Hematopoietic multipotent progenitor cell treated with erythropoietin and hydrocortisone succinate and interleukin-3 and kit ligand, for 4 days (in vitro differentiated cells): ENCODE measurements around the gene DLEC1.

Experiments used
- DNase-seq: peaks from one replicate; pipeline ENCODE4 v3.0.0-alpha.2; 2015

Gene DLEC1

DNA sequence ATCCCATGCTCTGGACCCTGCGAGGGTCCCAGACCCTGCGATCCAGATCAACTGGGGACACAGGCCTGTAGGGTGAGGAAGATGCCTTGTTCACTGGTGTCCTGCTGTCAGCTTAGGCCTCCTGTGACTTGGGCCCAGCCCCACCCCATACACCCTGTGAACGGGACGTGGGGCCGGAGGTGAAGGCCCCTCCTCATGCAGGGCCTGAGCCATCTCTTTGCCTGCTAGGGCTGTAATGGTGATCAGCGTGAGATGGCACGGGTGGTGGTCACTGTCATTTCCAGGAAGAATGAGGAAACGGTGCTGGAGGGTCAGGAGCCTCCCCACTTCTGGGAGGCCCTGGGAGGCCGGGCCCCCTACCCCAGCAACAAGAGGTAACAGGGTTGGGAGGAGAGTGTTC is 36.1 kb upstream of the DLEC1 start:
- DNase-seq: no peak

DNA sequence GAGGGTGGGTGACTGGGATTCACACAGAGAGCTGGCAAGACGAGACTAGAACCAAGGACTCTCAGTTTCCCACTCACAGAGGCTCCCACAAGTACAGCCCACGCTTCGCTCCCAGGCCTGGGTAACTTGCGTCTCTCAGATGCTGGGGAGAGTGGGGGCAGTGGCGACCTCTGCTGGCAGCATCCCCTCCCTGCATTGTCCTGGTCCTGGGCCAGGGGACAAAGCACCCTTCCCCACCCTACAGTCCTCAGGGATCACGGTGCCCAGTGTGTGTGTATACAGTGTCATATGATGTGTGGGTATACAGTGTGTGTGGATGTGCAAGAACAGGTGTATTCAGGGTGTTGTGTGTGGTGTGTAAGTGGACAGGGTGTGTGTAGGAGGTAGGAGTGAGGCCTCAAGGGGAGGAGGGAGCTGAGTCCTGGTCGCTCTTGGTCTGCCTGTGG is 35.6 kb upstream of the DLEC1 start:
- DNase-seq: peak; percentile 72

DNA sequence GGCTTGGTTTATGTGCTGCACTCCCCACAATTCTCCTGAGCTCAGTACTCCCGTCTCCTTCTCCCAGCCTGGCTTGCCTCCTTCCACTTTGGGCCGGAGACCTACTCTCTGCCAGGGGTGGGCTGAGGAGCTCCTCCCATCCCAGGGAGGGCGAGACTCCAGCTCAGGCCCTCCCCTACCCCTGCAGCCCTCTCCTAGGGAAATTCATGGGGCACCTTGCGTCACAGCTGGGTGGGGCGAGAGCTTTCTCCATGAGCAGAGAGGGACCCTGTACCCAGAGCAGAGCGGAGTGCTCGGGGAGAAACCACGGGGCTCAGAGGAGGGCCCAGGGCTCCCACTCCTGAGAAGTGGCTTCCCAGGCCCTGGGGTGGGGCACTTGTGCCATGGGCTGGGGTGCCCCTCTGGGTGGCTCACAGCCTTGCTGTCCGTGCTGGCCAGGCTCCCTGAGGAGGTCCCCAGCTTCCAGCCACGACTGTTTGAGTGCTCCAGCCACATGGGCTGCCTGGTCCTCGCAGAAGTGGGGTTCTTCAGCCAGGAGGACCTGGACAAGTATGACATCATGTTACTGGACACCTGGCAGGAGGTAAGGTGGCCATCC is 35.1 kb upstream of the DLEC1 start:
- no peak for DNase-seq

DNA sequence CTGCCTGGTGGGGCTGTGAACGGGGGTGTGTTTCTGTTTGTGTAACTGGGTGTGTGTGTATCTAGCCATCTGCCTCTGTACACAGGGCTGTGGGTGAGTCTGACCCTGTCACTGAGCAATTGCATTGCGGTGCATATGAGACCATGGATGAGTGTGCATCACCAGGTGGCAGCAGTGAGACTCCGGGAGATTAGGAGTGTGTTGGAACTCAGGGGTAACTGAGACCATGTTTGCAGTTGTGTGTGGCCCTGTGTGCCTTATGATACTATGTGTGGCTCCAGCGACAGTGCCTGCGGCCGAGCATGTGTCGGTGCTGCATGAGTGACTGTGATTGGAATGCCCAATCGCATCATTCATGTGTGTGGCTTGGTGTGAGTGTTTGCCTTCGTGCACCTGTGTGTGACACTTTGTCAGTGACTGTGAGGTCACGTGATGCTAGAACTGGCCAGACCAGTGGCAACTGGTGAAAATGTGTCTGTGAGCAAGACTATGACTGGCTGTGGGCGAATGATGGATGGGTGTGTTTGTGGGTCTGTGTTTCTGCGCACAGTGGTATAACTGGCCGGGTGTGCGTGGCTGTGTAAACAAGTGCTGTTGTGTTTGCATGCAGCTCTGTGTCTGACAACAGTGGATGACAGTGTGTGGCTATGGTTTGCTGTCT is 34.5 kb upstream of the DLEC1 start:
- DNase-seq: peak; percentile 85

DNA sequence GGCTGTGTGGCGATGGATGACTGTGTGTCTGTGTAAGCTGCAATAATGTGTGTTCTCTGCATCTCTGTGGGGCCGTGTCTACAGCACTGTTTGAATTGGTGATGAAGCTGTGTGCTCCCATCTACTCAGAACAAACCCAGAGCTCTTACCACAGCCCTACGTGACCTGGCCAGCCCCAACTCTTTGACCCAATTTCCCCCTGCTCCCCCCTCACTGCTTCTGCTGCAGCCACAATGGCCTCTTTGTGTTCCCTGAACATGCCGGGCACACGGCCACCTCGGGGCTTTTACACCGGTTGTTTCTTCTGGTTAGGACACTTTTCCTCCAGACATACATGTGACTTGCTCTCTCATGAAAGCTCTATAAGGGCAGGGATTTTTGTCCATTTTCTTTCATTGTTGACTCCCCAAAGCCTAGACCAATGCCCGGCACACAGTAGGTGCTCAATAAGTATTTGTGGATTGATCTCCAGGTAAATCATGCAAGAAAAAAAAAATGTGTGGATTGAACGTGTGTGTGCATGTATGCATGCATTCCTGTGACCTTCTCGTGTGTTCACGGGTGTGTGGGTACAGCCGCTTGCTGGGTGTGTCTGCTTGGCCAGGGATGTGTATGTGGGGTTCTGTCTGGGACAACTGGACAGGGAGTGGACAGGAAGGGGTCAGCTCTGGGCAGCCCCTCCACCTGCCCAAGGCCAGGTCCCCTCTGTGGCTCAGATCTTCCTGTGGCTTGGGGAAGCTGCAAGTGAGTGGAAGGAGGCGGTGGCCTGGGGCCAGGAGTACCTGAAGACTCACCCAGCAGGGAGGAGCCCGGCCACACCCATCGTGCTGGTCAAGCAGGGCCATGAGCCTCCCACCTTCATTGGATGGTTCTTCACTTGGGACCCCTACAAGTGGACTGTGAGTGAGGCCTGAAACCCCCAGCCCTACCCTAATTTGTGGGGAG is 33.7 kb upstream of the DLEC1 start:
- no peak for DNase-seq

DNA sequence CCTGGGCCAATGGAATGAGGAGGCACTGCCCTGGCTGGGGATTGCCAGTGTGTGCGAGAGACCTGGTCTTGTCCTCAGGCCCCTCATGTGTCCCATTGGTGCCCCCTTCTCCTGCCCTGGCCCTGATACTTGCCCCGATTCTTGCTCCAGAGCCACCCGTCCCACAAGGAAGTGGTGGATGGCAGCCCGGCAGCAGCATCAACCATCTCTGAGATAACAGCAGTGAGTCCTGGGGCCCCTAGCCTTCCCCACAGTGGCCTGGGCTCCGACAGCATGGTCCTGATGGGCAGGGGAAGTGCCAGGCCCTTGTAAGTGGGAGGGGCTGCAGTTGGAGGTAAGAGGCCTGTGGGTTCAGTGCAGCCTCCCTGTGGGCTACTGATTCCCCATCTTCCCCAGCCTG is 33.0 kb upstream of the DLEC1 start:
- no peak for DNase-seq

DNA sequence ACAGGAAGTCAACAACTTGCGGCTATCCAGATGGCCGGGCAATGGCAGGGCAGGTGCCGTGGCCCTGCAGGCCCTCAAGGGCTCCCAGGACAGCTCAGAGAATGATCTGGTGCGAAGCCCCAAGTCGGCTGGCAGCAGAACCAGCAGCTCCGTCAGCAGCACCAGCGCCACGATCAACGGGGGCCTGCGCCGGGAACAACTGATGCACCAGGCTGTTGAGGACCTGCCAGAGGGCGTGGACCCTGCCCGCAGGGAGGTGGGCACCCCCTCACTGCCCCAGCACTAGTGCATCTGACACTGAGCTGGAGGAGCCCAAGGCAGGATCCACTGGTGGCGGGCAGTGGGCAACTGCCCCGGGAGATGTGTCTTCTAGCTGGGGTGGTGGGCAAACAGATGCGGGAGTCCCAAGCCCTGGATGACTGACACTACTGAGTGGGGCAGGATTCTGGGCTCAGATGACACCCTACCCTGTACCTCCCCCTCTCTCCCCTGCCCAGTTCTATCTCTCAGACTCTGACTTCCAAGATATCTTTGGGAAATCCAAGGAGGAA is 32.5 kb upstream of the DLEC1 start:
- DNase-seq: no peak

DNA sequence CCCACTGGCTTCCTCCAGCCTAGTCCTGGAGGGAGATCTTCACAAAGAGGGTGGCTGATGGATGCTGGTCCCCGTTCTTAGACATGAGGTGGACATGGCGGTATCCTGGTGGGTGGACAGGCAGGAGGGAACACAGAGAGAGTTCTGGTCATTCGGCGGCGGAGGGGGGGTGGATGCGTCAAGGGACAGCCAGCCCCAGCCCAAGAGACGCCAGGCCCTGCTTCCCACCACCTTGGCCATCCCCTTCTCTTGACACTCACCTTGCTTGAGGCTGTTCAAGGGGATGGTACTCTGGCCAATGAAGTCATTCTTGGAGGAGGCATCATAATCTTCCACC is 31.3 kb upstream of the DLEC1 start:
- no peak for DNase-seq

DNA sequence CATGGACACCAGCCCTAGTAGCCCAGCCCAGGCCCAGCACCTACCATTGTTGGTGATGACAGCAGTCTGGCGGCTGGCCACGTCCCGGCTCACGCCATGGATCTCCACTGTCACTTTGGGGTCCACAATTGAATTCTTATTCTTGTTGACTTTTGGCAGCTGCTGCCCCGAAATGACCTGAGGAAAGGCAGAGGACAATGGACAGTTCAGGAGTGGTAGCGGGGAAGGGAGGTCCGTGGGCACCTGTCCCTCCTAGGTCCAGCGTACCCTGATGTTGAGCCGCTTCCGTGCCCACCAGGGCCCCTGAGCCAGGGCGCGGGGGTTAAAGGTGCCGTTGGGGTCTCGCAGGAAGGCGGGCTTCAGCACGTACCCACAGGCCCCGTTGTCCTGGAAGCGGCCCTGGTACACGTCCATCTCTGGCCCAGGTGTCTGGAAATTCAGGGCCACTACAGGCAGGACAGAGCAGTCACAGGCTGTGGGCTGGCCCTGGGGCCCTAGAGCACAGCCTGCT is 30.8 kb upstream of the DLEC1 start:
- DNase-seq: no peak

DNA sequence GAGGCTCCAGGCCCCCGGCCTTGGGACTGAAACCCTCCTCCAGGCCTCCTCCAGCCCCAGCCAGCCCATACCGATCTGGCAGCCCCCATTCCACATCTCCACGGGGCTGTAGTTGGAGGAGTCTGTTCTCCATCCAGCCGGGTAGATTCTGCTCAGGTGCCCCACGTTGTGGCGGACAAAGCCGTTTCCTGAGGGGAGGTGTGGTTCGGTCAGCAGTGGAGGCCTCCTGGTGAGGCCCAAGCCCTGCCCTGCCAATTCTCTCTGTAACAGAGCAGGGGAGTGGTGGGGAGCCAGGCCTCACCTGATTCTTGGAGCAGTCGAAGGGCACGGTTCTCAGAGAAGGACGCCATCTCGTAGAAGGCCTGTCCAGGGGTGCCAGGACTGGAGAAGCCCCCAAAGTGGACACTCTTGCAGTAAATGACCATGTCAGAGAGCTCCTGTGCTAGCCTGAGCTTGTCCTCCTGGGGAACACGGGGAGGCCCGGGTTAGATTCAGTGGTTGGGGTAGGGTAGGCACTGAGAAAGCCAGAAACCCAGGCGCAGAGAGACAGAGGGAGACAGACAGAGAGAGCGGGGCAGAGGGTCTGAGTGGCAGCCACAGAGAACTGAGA is 29.9 kb upstream of the DLEC1 start:
- no peak for DNase-seq

DNA sequence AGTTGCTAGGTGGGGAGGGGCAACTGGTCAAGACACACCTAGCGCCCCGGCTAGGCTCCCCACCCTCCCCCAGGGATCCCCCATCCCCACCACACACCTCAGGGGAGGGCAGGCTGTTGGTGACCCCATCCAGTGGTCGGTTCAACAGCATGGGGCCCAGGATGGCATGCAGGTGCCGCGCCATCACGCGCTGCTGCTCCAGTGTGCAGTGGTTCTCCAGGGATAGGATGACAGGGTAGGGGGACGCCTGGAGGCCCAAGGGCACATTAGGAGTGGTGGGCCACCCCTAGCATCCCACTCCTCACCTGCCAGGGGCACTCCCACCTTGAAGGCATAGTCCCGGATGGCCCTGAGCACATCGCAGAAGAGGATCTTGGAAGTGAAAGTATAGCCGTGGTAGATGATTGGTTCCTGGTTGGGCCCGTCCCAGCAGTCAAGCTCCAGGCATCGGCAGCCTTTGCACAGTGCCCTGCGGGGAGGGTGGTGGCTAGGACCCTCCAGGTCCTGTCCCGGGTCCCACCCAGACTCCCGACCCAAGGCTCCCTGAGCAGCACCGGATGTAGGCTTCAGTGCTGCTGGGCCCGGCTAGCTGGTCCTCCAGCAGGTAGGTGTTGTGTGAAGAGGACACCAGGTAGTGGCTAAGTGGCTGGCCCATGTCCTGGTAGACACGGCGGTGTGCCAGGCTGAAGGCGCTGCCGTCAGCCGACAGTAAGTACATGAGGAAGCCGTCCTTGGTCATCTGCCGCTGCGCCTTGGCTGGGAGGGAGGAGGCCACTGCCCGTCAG is 29.0 kb upstream of the DLEC1 start:
- no peak for DNase-seq

DNA sequence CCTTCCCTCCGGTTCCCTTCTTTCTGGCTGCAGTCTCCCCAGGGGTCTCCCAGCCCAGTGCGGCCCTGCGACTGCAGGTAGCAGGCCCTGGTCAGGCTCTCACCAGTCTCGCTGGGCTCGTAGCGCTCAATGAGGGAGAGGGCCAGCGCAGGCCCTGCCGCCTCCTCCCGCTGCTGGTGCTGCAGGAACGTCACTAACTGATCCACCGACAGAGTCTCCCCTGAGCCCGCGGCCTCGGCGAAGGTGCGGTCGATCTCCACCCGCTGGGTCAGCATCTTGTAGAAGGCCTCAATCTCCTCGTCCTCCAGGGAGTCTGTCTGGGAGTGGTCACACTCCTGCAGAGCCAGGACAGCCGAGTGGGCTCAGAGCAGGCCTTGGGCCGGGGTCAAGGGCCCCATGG is 27.9 kb upstream of the DLEC1 start:
- DNase-seq: no peak

DNA sequence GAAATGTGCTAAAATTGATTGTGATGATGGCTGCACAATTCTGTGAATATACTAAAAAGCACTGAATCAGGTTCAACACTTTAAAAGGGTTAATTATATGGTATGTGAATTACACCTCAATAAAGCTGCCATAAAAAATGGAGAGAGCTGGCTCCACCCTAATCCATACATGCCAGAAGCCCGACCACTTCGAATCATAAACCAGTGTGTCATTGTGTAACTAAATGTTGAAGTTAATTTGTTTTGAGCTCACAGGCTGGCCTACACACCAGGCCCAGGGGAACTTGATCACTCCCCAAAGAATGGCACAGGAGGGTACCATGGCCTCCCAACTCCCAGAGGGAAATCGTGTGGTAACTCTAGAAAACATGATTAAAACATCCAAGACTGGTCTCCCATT is 23.5 kb upstream of the DLEC1 start:
- no peak for DNase-seq

DNA sequence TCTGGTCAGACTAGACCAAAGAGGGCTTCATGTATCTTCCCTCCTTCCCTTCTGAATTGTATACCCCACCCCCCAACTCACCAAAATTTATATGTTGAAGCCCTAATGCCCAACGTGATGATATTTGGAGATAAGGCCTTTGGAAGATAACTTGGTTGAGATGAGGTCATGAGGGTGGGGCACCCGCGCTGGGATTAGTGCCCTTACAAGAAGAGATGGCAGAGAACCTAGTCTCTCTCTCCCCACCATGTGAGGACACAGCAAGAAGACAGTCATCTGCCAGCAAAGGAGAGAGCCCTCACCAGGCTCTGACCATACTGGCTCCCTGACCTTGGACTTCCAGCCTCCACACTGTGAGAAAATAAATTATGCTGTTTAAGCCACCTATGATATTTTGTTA is 23.0 kb upstream of the DLEC1 start:
- no peak for DNase-seq

DNA sequence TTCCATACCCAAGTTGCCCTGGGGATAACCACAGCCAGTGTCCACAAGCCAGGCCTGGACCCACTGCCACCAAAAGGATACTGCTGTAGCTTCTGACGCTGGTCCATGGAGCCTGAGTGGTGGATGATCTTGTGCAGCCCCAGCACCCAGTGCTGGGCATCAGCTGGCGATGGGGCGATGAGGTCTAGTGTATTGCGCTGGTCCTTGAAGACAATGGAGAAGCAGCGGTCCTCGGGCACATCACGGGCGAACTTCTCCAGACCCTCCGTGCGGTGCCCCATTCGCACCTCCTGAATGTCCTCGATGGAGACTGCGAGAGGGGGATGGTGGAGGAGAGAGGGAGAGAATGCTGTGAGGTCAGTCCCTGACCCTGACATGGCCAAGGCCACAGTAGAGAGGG is 22.6 kb upstream of the DLEC1 start:
- no peak for DNase-seq

DNA sequence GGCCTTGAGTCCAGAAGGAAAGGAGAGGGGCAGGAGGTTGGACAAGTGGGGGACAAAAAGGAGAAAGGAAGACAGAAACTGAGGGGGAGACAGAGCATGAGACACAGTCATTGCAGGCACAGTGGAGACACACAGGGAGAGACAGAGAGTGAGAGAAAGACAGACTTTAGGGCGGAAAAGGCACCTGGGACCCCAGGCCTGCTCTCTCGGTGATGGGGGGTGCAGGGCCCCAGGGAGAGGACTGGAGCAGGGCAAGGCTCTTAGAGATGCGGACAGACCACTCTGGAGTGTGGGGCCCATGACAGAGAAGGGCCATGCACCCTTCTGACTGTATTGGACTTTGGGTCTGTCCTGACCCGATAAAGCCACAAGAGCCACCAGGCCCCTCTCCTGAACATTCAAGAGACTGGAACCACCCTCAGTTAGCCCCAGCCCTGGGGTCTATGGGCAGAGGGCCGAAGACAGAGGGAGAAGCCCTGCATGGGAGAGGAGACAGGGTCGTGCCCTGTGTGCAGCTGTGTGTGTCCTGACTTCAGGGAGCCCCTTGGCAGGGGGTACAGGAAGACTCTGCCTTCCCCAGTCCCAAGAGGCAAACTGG is 22.1 kb upstream of the DLEC1 start:
- DNase-seq: no peak

DNA sequence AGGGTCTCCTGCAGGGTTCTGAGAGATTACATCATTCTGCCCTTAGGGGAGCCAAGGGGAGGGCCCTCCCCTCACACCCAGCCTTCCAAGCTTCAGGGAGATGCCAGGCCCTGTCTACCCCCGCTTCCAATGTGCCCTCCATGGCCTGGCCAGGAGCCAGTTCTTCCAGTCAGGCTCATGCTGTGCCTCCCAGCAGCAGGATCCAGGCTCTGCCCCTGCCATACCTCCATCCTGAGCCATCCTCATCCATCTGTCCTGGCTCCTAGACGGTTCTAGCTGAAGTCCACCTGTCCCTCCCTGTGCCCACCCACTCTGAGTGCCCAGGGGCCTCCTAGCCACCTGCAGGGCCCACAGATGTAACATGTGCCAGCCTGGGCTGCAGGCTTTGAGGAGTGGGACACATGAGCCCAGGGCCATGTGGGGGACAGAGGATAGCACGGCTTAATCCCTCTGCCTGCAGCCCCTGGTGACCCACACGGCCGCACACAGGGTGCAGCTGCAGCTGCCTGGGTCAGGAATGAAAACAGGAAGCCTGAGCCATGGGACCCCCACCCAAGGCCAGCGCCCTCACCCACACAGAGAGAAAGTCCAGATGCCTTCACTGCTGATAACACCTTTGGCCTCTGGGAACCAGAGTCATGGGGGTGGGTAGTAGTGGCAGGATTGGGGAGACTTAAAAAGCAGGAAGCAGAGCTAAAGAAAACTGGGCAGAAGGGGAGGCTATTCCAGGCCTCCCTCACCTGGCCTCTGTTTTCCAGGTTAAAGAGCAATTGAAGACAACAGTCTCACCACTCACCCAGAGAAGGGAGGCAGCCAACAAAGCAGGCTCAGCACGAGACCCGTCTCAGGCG is 21.3 kb upstream of the DLEC1 start:
- no peak for DNase-seq

DNA sequence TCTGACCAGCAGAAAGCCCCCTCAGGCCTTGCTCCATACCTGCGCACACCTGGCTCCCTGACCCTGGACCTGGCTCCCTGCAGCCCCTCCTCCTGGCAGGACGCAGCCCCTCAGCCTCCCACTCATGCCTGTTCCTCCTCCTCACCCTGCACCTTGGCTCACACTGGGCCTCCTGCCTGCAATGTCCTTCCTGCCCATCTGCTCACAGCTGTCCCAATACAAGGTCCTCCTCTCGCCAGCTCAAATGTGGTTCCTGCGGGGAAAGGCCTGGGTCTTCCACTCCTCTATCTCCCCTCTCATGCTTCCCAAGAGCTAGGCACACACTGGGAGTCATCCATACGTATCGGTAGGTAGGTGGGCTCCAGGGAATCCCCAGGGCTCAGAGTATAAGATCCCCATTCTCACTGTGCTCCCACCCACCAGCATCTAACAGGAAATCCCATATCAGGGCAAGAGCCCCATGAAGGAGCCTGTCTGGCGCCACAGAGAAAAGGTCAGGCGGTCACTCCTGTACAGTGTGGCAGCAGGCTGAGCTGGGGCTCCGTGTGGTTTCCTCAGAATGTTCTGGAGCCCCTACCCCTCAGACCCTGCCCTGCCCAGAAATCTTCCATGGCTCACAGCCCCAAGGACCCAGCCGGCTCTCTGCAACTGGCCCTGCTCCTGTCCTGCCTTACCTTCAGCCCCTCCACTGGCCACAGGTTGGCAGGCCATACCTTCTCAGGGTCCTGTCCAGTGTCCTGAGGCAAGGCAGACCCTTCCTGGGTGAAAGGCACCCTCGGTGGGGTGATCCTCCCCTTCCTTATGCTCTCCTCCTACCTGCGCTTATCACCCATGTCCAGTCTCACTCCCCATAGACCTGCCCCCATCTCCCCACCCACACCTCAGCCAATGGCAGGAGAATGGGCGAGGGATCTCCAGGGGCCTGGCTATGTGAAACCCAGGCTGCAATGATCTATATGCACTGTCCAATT is 20.4 kb upstream of the DLEC1 start:
- no peak for DNase-seq

DNA sequence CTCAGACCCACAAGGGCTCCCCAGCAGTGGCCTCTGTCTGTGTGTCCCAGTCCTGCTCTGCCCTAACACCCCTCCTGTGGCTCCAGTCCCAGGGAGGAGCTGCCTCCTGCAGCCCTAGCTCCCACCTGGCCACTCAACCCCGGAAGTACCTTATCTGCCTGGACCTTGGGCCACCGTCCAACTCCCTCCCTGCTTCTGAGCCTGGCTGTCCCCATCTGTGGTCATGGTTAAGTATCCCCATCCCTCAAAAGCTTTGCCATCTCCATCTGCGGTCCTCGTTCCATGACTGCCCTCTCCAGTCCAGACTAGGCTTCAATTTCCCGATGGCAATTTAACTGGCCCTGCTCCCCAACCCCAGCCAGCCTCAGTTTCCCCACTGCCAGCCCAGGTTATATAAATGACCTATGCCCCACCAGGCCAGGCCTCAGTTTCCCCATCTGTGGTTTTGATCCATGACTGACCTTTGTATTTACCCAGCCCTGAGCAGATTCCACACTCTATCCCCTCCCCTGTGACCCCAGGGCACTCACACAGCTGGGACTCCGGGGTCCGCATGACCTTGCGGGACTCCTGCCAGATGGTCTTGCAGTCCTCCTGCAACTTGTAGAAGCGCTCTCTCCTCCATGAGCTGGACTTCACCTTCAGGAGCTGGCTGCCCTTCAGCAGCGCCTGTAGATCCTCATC is 19.2 kb upstream of the DLEC1 start:
- DNase-seq: no peak
